Glomerular endothelial cell (primary cell): ENCODE data around the gene C5AR2. TPM values are rescaled to one million over a fixed set of nuclear protein-coding genes. Genes with fewer than 3 reads are reported as not detected.
"Not testable (repeated sequence)": the region's sequence is repeated elsewhere in the genome, so short reads cannot be mapped to it uniquely, and the experiment has no call there.

Experiments used
- DNase-seq: peaks from one replicate; pipeline ENCODE4 v3.0.0-alpha.2; 2011; ENCODE audit warnings: low read depth, low spot score; ENCODE audit errors: extremely low read depth
- total RNA-seq: library from RNA; depleted of rRNA; stranded (reverse); fragments of >200 nt; gene quantifications from 2 replicates; pipeline ENCODE4 v1.2.3, GENCODE V29; 2015

The C5AR2 gene
- total RNA-seq, 1 donor from 2014 or later: under 0.01 TPM

DNA sequence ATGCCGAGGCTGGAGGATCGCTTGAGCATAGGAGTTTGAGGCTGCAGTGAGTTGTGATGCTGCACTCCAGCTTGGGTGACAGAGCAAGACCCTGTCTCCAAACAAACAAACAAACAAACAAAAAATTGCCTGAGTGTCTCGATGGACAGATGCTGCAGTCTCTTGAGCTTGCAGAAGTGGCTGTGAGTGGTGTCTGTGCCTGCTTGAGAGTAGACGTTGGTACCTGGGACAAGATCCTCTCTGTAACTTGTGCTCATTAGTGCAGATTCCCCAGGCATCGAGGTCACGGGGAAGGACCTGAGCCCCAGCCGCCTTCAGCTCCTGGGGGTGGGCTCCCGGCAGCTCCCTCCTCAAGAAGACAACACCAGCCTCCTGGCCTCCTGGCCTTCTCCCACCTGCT is 8.6 kb upstream of the C5AR2 start:
- no peak for DNase-seq

DNA sequence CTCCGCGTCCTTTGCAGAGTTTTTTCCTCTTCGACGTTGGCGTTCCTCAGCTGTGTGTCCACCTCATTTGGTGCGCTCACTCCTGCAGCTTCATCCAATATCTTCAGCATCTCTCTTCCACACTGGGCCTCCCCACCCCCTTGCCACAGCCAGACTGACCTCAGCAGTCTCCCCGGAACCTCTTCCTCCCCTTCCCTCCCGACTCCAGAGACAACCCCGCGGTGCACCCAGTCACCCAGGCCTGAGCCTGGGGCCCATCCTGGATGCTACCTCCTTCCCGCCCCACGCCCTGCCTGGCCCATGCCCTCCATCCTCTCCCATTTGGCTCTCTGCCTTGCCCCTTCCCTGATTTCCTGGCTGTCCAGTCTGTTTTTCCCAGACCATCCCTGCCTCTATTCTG is 8.1 kb upstream of the C5AR2 start:
- no peak for DNase-seq

DNA sequence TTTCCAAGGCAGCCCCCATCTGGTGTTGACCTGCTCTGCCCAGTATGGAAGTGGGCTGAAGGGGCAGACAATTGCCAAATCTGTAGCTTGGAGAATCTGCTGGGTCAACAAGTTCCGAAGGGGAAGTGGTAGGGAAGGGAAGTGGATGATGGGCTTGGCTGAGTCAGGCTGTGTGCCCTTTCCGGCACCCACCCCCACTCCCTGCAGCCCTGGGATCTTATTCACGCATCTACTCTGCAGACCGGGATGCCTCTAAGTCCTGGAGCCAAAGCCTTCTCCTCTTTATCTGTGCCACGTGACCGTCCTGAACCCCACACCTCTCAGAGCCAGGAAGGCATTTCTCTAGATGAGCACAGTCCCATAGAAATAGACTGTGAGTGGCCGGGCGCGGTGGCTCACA is 7.5 kb upstream of the C5AR2 start:
- DNase-seq: no peak

DNA sequence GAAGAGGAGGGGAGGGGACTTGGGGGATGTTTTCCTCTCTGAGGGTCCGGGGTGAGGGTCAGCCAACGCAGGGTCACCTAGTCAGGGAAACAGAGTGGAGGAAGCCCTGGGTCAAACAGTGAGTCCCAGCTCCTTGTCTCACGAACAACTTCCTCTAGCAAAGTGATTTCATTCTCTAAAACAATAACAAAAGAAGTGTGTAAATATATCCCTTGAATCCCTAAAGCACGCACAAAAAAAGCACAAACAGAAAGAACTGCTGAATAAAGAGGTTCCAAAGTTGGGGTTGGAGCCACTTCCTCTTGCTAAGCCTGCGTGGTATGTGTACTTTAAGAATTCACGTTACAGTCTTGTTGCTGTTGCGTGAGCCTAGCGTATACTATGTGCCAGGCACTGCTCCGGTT is 1.5 kb upstream of the C5AR2 start:
- DNase-seq: no peak

DNA sequence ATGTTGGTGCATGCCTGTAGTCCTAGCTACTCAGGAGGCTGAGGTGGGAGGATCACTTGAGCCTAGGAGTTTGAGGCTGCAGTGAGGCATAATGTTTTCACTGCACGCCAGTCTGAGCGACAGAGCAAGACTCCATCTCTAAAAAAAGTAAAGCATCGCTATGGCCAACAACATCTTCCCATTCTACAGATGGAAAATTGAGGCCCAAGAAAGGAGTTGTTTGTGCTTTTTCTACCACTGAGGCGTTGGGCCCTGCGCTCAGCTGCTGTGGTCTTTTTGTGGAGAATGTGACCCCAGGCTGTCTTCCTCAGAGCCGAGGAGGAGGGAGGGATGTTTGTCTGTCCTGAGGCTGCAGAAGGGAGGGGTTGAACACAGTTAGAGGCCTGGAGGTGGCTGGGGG is 485 bp upstream of the C5AR2 start:
- no peak for DNase-seq

DNA sequence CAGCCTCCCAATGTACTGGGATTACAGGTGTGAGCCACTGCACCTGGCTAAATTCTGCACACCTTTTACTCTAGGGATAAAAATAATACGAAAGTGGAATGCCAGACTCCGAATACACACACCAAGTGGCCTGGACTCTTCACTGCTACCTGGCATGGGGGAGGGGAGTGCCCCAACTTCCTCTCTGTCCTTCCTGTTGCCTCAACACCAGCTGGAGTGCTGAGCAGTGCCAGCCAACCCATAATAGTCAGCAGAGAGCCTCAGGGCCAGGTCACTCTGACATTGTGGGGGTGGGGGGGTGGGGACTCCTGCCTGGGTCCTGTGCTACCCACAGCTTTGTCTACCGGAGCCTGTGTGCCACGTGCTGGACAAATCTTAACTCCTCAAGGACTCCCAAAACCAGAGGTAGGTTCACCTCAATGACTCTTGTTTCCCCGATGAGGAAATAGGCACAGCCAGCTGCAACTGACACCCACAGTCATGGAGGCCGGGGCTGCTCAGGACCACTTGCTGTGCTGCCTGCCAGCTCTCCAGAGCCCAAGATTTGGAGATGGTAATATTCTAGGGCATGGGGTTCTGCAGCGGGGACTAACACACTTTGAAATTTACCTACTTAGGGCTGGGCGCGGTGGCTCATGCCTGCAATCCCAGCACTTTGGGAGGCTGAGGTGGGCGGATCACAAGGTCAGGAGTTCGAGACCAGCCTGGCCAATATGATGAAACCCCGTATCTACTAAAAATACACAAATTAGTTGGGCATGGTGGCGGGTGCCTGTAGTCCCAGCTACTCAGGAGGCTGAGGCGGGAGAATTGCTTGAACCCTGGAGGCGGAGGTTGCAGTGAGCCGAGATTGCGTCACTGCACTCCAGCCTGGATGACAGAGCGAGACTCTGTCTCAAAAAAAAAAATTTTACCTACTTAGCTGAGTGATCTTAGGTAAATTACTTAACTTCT is 5.1 kb downstream of the C5AR2 start:
- not testable (repeated sequence) for DNase-seq

DNA sequence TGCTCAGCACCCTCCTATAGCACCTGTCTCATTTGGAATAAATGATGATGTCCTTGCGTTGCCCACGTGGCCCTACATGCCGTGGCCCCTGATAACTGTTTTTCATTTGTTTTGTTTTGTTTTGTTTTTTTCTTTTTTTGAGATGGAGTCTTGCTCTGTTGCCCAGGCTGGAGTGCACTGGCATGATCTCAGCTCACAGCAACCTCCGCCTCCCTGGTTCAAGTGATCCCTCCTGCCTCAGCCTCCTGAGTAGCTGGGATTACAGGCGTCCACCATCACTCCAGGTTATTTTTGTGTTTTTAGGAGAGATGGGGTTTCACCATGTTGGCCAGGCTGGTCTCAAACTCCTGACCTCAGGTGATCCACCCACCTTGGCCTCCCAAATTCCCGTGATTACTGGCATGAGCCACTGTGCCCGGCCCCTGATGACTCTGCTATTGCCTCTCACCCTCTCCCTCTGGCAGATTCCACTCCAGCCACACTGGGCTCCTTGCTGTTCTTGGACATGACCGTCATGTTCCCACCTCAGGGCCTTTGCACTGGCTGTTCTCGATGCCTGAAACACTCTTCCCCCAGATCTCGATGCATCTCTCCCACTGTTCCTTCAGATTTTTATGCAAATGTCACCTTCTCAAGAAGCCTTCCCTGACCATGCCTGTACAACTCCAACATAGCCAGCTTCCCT is 7.4 kb downstream of the C5AR2 start:
- no peak for DNase-seq

DNA sequence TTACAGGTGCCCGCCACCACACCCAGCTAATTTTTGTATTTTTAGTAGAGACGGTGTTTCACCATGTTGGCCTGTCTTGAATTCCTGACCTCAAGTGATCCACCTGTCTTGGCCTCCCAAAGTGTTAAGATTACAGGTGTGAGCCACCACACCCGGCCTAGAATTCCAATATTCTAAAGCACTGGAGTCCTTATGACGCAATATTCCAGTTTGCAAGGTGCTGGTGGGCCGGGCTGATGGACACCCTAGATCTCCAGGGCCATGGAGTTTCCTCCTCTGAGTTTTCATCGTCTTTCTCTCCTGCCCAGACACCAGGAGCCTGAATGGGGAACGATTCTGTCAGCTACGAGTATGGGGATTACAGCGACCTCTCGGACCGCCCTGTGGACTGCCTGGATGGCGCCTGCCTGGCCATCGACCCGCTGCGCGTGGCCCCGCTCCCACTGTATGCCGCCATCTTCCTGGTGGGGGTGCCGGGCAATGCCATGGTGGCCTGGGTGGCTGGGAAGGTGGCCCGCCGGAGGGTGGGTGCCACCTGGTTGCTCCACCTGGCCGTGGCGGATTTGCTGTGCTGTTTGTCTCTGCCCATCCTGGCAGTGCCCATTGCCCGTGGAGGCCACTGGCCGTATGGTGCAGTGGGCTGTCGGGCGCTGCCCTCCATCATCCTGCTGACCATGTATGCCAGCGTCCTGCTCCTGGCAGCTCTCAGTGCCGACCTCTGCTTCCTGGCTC is 8.7 kb downstream of the C5AR2 start:
- no peak for DNase-seq

DNA sequence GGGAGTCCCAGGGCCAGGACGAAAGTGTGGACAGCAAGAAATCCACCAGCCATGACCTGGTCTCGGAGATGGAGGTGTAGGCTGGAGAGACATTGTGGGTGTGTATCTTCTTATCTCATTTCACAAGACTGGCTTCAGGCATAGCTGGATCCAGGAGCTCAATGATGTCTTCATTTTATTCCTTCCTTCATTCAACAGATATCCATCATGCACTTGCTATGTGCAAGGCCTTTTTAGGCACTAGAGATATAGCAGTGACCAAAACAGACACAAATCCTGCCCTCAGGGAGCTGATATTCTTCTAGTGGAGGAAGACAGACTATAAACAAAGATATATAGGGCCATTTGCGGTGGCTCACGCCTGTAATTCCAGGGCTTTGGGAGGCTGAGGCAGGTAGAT is 9.8 kb downstream of the C5AR2 start:
- no peak for DNase-seq

DNA sequence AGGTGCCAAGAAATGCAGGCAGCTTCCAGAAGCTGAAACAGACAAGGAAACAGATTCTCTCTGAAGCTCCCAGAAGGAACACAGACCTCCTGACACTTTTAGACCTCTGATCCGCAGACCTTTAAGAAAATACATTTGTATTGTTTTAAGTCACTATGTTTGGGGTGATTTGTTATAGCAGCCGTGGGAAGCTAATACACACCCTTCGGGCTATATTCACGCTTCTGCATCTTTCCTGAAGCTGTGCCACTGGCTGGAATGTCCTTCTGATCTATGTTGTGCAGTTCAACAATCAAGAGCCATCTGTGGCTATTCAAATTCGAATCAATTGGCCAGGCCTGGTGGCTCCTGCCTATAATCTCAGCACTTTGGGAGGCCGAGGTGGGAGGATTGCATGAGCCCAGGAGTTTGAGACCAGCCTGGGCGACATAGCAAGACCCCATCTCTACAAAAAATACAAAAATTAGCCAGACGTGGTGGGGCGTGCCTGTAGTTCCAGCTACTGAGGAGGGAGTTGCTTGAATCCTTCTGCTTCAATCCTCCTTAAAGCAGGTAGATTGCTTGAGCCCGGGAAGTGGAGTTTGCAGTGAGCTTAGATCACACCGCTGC is 11.3 kb downstream of the C5AR2 start:
- DNase-seq: no peak

DNA sequence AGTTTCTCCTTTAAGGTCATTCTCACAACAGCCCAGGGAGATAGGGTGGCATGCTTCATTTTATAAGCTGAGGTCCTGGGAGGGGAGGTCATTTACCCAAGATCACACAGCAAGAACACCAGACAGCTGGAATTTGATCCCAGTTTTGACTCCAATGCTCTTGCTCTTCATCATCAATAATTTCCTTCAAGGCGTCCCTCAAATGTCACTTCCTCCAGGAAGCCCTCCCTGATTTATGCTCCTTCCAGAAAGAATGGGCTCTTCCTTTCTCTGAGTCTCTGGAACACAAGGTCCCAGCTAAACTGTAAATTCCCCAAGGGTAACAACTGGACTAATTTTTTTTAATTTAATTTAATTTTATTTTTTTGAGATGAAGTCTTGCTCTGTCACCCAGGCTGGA is 12.4 kb downstream of the C5AR2 start:
- no peak for DNase-seq

DNA sequence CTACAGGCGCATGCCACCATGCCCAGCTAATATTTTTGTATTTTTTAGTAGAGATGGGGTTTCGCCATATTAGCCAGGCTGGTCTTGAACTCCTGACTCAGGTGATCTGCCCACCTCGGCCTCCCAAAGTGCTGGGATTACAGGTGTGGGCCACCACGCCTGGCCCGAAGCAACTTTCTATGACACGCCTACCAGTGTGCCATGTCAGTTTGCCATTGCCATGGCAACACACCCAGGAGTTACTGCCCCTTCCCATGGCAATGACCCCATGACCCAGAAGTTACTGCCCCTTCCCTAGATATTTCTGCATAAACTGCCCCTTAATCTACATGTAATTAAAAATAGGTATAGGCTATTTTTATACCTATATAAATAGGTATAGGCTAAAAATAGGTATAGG is 14.0 kb downstream of the C5AR2 start:
- not testable (repeated sequence) for DNase-seq

DNA sequence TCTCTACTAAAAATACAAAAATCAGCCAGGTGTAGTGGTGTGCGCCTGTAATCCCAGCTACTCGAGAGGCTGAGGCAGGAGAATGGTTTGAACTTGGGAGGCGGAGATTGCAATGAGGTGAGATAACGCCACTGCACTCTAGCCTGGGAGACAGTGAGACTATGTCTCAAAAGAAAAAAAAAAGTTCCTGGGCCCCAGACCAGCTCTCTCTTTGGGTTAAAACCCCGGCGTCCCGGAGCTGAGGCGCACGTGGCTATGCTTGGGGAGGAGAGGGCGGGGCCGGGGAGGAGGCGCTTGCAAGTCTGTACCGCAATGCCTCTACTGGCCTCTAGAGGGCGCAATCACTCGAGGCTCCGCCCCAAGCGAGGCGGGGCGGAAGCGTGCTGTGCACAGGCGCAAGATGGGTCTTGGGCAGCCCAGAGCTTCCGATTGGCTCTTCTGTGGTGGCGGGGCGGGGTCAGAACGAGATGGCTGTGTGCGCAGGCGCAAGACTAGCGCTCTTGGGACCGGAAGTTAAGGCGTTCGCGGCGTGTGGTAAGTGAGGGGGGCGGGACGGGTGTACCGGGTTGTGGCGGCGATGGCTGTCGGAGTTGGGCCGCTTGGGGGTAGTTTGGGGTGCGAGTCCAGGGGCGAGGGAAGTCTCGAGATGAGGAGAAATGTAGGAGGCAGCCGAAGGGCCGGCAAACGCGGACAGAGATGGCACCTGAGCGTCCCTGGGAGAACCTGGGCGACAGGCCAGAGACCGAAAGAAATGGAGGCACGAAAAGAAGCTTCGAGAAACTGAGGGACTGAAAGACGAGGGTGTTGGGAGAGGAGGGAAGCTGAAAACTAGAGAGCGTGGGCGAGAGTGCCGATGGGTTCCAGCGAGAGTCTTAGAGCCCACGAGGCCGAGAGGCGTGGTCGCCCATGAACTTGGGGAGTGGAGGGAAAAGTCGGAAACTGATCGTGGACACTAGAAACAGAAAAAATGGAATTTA is 17.1 kb downstream of the C5AR2 start, which contains the start of gene DHX34:
Gene DHX34, plus strand, starts transcription at position 497 of the 977 bp plus-strand sequence. CDS start 3,716 bp downstream, outside the sequence.
- peak; percentile 86 for DNase-seq

DNA sequence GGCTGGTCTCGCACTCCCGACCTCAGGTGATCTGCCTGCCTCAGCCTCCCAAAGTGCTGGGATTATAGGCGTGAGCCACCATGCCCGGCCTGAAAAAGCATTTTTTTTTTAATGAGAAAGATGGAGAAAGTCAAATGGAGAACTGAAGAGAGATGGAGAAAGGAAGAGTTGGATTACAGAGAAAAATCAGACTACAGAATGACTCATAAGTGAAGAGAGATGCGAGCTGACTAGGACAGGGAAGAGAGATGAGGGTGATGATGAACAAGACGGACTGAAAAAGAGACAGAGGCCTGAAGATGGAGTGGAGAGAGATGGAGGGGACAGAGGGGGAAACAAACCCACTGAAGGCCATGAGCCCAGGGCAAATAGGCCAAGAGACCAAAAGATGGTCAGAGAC is 18.7 kb downstream of the C5AR2 start:
- no peak for DNase-seq

DNA sequence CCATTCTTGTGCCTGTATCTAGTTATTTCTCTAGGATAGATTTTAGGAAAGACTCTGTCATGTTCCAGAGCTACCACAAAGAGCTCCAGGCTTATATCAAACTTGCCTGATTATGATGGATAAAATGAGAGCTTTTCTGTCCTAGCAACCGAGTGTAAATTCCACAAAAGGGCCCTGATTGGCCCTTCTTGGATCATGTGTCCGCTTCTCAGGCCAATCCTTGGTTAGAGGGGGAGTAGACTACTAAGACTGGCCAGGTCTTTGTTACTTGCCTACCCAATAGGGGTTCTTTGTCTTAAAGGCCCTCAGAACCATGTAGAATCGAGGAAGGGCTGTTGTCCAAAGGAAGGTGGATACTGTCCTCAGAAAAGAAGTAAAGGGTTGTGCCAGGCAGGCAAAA is 19.6 kb downstream of the C5AR2 start:
- DNase-seq: no peak

DNA sequence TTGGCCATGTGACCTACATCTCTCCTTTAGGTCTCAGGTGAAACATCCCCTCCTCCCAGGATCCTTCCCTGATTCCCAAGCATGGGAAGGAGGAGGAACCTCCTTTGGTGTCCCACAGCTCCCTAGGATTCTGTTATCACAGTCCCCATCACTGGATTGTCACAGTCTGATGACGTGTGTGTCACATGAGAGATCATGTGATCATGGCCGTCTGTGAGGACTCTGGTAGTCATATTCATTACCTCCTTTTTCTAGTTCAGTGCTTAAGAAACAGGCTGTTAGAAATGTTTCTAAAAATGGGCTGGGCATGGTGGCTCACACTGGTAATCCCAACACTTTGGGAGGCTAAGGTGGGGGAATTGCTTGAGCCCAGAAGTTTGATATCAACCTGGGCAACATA is 20.1 kb downstream of the C5AR2 start:
- no peak for DNase-seq

DNA sequence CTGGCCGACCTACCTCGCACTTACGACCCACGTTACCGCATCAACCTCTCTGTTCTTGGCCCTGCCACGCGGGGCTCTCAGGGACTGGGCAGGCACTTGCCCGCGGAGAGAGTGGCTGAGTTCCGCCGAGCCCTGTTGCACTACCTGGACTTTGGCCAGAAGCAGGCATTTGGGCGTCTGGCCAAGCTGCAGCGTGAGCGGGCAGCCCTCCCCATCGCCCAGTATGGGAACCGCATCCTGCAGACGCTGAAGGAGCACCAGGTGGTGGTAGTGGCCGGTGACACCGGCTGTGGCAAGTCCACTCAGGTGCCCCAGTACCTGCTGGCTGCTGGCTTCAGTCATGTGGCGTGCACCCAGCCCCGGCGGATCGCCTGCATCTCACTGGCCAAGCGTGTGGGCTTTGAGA is 21.3 kb downstream of the C5AR2 start:
- no peak for DNase-seq

DNA sequence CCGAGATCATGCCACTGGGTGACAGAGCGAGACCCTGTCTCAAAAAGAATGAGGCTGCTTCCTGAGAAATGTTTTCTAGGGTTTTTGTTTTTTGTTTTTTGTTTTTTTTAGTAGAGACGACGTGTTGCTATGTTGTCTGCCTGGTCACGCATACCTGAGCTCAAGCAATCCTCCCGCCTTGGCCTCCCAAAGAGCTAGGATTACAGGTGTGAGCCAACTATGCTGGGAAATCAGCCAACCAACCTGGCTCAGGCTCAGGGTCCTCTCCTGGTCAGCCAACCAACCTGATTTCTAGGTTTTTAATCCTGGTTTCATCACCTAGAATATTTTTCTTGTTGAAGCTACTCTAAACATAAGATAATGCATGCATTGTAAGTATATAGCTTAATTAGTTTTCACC is 24.9 kb downstream of the C5AR2 start:
- DNase-seq: no peak

DNA sequence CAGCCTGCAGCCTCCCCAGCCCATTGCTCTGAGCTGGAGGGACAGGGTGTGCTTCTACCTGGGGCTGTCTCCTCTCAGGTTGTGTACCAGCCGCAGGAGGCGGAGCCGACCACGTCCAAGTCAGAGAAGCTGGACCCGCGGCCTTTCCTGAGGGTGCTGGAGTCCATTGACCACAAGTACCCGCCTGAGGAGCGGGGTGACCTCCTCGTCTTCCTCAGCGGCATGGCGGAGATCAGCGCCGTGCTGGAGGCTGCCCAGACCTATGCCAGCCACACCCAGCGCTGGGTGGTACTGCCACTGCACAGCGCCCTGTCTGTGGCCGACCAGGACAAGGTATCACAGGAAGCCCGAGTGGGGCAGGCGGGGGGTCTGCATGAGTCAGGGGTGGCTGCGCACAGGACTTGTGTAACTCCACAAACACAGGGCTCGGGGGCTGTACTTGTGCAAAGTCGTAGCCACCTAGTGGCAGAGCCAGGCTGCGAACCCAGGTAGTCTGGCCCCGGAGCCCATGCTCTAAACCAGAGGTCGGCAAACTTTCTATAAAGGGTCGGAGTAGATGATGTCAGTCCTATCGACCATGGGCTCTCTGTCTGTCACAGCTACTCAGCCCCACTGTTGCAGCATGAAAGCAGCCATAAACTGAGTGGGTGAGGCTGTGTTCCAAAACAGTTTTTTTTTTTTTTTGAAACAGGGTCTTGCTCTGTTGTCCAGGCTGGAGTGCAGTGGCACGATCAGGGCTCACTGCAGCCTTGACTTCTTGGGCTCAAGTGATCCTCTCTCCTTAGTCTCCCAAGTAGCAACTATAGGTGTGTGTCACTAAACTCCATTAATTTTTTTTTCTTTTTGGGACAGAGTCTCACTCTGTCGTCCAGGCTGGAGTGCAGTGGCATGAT is 26.1 kb downstream of the C5AR2 start:
- no peak for DNase-seq
